NCI-H226 (cell line): ENCODE data around the gene AQP6.
A peak's percentile ranks its signal among the peaks of the same experiment; 100 is the strongest.

Experiments
- DNase-seq: peaks from one replicate; pipeline ENCODE4 v3.0.0-alpha.2; 2015

The AQP6 gene

DNA sequence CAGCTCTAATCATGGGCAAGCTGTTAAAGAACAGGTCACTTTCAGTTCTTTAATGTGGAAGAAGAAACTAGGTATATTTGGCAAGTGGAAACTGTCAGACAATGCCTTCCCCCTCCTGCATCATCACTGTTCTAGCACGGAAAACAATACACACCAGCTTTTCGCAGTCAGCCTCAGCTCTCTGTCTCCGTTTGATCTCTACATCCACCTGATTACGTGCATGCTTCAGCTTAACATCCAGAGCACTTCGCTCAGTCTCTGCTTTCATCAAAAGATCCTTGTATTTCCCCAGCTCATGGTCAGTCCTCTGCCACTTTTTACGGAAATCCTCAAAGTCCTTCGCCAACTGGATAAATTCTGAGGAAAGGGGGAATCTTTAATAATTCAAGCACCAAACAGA lies 33.5 kb downstream of the AQP6 start:
- DNase-seq: no peak

DNA sequence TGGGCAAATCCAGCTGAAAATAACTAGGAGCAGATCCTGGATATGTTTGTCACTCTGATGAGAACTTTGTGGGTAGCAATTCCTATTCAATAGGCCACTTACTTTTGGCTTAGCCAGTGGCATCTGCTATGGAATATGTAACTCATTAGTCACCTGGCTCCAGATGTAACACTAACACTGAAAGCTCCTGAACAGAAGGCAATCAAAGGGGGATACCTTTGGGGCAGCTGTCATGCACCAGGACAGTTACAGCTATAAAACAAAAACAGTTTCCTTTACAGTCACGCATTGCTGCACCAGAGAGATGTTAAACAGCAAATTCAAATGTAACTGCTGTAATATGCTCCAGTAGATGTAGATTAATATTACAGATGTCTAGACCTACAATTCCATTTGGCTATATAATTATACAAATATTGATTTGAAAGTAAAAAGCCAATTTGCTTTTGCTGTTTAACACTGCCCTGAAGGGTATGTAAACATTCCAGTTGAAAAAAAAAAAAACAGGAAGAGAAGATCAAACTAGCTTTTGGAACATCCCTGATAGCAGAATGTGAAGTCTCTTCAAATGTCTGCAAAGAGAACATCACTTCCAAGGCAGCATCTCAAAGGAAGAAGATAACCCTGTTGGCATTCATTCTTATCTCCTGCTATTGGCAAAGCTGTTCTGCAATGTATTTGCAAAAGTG lies 34.2 kb downstream of the AQP6 start:
- DNase-seq: no peak

DNA sequence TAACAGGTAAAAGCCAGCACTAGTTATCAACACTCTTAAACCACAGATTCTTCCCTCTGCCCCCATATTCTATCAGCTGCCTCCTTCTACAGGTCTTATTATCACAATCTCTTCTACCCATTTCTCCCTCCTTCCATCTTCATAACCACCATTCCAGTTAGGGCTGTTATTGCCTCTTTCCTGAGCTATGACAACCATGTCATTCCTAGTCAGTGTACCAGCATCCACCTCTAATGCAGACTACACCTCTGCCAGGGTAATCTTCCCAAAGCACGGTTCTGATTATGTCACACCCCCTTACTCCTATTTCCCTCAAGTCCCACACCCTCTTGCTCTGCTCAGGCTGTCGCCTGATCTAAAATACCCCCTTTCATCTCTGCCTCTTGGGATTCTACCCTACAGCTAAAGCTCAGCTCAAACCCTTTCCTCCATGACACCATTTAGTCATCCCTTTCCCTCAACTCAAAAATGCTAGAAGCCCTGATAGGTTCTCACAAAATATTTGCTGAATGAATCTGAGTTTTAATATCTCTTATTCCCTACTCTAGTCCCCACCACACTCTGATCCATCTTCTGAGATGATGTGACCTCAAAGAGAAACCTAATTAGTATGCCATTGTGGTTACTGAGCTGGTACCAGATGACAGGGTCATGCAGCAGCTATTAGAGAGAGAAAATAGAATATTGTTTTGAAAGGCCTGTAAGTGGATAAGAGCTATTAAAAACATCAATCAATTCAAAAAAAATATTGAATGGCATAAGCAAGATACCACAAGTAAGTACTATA lies 40.8 kb downstream of the AQP6 start:
- no peak for DNase-seq

DNA sequence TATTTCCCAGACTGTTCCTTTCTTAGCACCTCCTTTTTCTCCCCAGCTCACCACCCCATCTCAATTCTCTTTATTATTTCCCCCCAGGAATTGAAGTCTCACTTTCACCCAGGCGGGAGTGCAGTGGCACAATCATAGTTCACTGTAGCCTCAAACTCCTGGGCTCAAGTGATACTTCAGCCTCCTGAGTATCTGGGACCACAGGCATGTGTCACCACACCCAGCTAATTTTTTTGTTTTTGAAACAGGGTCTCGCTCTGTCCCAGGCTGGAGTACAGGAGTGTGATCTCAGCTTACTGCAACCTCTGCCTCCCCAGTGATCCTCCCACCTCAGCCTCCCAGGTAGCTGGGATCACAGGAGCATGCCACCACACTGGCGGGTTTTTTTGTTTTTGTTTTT lies 41.6 kb downstream of the AQP6 start:
- DNase-seq: no peak

DNA sequence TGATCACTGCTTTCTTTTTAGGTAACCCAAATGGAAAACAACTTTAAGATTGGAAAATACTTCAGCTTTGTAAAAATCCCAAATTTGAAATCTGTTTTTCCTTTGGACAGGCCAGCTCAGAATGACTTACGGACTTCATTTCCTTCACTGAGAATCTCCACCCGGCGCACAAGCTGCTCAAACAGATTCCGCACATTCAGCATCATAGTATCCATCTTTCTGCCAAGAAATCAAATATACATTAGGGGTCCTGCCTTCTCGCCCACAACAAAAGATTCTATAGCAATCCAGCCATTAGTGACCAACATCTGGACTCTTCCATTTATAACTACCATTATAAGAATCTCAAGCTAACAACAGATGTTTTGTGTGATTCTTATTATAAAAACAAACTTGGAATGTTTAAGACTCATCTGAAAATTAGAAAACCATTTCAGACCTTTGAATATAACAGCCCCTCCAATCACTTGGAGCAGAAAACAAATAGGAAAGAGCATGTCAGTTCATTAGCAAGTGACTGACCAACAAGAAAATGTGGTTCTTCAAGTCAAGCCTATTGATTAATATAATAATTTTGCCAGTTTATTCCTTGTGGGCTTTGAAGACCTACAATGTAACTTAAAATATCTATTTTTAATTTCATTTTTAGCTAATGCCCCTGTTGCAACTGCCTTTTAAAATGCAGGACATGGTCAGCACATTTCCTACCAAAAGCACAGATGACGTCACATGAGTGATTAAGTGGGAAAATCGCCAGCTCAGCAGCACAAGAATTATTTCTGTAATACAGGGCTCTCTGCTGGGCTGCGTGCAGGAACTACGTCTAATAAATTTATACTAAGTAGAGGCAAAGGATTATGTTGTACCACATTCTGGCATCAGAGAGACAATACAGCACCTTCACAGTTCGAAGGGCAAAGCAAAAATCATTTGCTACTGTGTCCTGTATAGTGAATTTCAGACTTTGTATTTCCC lies 44.0 kb downstream of the AQP6 start:
- peak; percentile 57 for DNase-seq

DNA sequence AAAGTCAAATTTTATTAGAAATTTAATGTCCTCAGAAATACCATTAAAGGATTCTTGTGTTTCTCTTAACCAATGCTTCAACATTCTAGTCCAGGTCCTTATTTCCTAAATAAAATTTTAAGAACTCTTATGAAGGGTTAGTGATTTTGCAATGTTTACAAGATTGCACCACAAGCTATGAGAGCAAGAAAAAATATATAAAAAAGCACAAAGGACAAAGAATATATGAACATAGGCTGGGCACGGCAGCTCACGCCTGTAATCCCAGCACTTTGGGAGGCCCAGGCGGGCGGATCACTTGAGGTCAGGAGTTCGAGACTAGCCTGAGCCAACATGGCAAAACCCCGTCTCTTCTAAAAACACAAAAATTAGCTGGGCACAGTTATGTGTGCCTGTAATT lies 44.9 kb downstream of the AQP6 start:
- DNase-seq: no peak

DNA sequence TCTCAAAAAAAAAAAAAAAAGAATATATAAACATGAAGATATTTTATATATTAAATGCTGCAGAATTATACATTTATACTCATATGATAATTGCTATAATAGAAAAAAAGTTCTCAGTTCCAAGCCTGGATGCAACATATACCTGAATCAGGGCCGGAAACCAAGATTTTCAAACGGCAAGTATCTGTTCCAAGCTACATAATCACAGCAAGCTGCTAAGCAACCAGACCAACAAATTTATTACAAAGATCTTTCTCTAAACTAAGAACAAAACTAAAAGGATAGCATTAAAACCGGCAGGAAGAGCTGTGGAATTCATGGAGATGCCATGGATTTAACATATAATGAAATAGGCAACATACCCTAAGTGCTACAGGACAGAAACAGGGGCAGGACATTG lies 45.4 kb downstream of the AQP6 start:
- DNase-seq: no peak

DNA sequence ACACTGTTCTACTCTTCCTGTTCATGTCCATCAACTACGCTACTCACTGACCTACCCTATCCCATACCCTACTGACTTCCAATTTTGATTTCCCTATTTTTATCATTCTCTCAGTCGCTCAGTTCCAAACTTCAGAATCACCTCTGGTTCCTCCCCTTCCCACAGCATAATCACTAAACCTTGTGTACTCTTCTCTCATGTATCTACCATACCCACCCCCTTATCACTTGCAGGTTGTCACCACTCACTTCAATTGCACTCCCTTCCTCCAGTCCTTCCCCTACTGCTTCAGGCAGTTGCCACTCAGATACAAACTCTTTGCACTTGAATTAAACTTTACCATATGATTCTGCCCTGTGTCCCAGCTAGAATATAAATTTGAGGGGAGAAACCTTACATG lies 46.2 kb downstream of the AQP6 start:
- DNase-seq: no peak

DNA sequence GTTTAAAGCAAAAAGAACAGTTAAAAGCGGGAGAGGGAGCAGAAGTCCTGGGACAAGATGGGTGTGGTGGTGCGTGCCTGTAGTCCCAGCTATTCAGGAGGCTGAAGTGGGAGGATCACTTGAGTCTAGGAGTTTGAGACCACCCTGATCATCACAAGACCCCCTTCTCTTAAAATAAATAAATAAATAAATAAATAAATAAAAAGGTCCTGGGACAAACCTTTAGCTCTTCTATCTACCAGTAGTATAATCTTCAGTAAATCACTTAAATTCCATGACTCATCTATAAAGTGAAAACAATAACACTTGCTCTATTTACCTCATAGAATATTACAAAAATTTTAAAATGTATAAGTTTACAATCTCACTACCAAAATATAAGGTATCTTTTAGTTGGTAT lies 46.8 kb downstream of the AQP6 start:
- no peak for DNase-seq

DNA sequence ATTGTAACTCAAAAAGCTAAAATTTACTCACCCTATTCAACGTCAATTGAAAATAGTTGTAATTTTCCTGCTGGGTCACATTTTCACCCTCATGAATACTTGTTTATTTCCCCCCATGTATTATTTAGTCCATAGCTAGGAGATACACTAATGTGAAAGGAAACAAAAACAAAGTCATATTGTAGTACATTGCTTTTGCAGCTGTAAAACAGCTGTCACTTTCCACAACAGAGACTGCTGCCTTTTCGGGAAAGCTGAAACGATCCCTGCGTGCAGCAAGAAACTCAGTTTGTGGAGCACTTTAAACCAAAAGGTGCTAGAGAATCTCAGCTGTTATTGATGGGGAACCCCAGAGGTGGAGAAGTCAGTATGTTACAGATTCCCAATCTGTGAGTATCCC lies 48.3 kb downstream of the AQP6 start:
- DNase-seq: no peak

DNA sequence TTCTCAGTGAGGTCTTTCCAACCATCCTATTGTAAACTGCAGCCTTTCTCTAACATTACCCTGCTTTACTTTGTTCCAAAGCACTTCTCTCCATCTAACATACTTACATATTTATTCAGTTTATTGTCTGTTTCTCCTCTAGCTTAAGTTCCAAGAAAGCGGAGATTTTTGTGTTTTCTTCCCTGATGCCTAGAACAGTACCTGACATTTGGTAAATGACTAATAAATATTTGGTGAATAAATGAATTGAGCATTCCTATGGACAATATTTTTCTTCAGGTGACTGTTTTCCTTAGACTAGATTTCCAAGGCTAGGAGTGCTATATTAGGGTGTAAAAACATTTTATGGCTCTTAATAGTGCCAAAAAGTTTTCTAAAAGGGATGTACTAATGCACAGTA lies 50.2 kb downstream of the AQP6 start:
- no peak for DNase-seq

DNA sequence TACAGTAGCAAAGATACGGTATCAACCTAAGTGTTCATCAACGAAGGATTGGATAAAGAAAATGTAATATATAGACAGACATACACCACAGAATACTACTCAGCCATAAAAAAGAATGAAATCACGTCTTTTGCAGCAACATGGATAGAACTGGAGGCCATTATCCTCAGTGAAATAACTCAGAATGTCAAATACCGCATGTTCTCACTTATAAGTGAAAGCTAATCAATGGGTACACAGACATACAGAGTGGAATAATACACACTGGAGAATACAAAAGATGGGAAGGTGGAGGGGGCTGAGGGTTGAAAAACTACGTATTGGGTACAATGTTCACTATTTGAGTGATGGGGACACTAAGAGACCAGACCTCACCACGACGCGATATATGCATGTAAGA lies 51.5 kb downstream of the AQP6 start:
- DNase-seq: no peak

DNA sequence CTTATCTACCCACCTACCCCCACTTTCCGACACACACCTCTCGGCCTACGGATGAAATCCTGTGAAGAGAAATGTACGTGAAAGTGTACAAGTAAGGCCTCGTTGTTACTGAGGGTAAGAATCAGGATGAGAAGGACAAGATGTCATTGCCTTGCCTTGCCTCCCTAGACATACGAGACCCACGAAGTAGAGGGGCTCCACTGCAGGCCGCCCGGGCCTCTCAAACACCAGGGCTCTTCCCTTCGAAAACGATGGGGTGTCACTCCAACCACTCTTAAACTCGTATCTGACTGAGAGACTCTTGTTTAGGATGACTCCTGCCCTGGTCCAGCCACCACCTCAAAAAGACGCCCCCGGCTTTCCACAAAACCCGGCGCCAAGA lies 52.0 kb downstream of the AQP6 start:
- no peak for DNase-seq

DNA sequence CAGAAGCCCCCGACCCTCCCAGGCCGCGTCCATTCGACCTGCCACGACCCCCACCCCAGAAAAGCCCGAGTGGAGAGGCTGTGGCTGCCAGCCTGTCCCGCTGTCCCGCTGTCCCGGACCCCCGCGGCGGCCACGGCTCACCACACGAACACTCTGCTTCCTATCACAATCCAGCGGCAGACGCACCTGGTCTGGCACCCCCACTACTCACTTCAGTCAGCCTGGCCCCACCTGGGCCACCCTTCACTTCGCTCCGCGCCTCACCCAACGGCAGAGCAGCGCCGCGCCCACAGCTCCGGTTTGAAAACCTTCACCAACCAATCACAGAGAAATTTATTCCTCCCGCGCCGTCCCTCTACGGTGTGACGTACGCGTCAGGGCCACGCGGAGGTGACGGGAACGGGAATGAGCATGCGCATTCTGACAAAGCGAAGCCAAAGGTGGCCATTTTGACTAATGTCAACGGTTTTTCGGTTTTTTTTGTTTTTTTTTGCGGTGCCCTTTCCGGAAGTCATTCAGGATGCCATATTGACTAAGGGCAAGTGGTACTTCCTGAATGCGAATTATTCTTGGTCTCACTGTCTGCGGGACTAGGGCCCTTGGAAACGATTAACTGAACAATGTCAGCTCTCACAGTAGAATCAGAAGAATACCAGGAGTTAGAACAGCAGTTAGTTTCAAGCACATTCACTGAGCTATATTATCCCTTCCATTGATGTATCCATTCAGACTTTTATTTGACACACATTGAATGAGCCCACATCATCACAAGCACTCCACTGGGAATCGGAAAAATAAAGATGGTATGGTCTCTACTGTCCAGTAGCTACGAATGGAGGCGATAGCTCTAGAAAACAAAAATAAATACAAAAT lies 52.7 kb downstream of the AQP6 start, which contains the start of gene RACGAP1:
TSS of gene RACGAP1 (minus strand) at position 308 of the 873 bp plus-strand sequence. CDS start 8,779 bp downstream, outside the sequence.
- DNase-seq: peak; percentile 97

DNA sequence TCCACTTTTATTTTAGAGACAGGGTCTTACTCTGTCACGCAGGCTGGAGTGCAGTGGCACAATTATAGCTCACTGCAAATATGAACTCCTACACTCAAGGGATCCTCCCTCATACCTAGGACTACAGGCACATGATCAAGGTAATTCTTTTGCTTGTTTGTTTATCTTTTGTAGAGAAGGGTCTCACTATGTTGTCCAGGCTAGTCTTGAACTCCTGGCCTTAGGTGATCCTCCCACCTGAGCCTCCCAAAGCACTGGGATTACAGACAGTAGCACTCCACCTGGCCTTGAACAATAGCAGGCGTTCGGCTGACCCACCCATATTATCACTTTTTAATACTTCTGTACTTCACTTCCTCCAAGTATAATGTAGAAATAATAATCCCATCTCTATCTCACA lies 53.9 kb downstream of the AQP6 start:
- DNase-seq: no peak
